Hematopoietic multipotent progenitor cell treated with erythropoietin and hydrocortisone succinate and interleukin-3 and kit ligand, for 6 days (in vitro differentiated cells): ENCODE measurements around the gene GNL3L.
"Not testable (repeated sequence)": the region's sequence is repeated elsewhere in the genome, so short reads cannot be mapped to it uniquely, and the experiment has no call there.

Experiments used
- DNase-seq: peaks from one replicate; pipeline ENCODE4 v3.0.0-alpha.2; 2015

The GNL3L gene, protein sequence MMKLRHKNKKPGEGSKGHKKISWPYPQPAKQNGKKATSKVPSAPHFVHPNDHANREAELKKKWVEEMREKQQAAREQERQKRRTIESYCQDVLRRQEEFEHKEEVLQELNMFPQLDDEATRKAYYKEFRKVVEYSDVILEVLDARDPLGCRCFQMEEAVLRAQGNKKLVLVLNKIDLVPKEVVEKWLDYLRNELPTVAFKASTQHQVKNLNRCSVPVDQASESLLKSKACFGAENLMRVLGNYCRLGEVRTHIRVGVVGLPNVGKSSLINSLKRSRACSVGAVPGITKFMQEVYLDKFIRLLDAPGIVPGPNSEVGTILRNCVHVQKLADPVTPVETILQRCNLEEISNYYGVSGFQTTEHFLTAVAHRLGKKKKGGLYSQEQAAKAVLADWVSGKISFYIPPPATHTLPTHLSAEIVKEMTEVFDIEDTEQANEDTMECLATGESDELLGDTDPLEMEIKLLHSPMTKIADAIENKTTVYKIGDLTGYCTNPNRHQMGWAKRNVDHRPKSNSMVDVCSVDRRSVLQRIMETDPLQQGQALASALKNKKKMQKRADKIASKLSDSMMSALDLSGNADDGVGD

DNA sequence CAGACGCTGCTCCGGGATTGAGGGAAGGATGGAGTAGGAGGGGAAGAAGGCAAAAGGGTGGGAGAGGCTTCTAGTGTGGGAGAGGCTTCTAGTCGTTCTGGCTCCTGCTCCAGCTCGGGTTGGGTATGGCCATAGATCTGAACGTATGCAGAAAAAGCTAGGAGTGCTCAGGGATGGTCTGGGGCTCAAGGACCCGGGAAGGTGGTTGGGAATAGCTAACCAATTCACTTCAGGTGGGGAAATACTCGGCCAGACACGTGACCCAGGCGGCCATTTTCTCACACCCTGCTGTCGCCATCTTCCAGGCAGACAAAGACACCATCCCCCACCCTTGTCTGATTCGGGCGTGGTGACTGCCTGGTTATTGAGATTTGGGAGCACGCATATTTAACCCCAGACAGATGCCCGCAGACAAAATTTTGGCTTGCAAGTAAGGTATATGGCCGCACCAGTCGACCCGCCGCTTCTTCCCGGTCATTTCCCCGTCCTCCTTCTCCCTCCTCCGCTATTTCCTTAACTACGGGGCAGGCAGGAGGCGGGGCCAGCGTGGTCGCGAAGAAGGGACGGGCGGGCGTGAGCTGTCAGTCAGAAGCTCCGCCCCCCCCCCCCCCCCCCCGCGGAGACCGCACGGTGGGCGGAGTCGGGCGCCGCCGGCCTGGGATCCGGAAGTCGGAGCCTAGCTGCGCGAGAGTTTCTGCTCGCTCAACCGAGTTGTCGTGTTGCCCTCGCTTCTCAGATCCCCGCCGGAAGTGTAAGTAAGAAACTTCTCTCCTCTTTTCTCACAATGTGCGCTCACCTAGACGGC lies at the start of gene GNL3L:
Gene GNL3L, plus strand, starts transcription at position 668 of the 805 bp plus-strand sequence. CDS start 2,348 bp downstream, outside the sequence.
- peak; percentile 89 for DNase-seq

DNA sequence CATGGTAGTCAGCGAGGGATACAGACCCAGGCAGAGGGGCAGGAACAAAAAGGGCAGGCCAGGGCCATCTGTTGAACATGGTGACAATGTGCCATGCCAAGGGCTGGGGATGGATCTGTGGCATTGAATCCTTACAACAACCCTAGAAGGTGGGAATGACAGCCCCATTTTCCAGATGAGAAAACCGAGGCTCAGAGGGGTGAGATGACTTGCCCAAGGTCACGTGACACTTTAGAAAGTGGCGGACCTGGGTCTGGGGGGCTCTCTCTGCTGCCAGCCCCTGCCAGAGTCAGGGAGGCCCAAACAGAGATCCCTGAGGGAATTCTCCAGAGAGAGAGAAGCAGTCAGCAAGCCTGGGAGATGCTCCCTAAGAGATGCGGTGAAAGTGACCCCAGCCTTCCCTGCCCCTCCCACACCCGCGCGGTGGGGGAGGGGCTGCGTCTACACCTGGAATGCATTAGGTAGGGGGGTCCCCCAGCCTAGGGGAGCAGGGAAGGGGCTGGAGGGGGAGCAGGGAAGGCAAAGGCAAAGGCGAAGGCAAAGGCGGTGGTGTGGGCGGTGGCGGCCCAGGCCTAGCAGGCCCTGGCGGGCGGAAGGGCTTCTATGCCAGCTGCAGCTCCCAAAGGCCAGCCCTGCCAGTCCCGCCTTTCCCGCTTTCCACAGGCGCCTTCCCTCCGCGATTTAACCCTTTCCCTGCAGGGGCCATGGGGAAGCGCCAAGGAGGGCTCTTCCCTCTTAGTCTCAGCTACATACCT lies 47.0 kb upstream of the GNL3L start:
- DNase-seq = no peak

DNA sequence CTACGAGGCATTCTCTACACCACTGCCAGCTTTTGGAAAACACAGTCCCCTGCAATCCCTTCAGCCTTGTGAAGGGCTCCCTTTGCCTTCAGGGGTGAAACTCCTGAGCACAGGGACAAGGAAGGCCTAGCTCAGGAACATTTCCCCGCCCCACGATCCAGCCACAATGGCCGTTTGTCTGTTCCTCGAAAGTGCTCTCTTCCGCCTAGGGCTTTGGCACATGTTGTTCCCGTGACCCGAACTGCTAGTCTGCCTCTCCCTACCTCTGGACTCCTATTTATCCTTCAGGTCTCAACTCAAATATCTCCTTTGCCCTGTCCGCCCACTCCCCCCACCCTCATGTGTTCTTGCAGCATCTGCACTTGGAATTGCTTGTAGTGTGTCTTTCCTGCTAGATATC lies 46.1 kb upstream of the GNL3L start:
- no peak for DNase-seq

DNA sequence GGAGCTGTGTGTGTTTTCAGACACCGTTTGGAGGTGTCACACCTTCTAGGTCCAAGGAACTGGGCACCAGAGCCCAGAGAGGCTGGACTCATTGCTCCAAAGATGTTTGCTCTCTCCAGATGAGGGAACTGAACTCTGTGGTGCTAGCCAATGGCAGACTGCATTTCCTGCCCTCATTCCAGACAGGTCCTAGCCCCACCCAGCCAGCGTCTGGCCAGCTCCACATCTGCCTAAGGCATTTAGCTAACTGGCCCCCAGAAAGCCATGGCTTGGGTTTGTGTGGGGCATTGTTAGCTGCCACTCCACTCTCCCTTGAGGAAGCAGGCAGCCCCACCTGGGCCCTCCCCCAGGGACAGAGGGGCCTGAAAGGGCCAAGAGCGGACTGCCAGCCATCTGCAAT lies 45.4 kb upstream of the GNL3L start:
- no peak for DNase-seq

DNA sequence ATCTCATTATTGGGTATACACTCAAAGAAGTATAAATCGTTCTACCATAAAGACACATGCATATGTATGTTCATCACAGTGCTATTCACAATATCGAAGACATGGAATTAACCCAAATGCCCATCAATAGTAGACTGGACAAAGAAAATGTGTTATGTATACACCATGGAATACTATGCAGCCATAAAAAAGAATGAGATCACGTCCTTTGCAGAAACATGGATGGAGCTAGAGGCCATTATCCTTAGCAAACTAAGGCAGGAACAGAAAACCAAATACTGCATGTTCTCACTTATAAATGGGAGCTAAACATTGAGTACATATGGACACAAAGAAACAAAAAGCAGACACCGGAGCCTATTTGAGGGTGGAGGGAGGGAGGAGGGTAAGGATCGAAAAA lies 40.2 kb upstream of the GNL3L start:
- not testable (repeated sequence) for DNase-seq

DNA sequence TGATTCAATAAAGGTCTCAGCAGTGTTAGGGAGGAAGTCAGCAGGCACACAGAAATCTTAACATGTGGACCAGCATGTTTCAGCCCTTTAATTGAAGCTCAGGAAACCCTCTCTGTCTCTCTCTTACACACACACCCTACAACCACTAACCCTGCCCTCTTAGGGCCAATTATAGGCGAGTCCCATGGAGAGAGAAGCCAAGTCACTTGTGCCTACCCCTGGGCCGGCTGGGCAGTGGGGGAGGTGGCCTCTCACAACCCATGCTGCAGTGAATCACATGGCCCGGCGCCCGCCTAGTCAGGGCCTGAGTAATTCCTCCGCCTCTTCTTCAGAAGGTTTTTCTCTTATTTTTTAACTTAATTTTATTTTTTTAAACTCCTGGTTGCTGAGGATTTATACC lies 37.7 kb upstream of the GNL3L start:
- DNase-seq = no peak

DNA sequence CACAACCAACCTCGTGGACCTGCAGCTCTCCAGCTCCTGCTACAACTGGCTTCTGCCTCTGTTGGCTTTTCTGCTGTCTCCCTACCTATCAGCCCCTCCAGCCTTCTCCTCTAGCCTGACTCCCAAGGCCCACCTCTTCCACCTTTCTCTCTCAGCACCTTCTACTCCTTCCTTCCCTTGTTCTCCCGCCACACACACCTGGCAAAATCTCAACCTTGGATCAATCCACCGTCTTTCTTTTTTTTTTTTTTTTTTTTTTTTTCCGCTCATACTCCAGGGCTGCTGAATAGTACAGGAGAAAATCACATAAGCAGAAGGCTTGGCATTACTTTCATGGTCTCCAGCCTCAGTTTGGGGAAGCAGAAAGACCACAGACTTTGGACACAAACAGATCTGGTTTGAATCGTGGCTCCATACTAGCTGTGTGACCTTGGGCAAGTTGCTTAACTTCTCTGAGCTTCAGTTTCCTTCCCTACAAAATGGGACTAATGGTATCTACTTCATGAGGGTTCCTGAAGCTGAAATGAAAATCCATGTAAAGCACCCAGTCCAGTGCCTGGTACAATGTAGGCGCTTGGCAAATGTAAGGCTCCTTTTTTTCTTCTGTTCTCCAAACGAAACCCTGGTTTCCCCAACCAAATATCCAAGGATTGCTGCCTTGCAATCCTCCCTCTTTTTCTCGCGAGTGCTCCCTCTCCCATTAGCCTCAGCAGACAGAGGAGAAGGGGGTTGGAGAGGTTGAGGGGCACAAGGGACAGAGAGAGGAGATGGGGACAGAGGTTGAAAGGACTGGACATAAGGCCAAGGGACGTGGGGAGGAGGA lies 35.6 kb upstream of the GNL3L start:
- DNase-seq = no peak

DNA sequence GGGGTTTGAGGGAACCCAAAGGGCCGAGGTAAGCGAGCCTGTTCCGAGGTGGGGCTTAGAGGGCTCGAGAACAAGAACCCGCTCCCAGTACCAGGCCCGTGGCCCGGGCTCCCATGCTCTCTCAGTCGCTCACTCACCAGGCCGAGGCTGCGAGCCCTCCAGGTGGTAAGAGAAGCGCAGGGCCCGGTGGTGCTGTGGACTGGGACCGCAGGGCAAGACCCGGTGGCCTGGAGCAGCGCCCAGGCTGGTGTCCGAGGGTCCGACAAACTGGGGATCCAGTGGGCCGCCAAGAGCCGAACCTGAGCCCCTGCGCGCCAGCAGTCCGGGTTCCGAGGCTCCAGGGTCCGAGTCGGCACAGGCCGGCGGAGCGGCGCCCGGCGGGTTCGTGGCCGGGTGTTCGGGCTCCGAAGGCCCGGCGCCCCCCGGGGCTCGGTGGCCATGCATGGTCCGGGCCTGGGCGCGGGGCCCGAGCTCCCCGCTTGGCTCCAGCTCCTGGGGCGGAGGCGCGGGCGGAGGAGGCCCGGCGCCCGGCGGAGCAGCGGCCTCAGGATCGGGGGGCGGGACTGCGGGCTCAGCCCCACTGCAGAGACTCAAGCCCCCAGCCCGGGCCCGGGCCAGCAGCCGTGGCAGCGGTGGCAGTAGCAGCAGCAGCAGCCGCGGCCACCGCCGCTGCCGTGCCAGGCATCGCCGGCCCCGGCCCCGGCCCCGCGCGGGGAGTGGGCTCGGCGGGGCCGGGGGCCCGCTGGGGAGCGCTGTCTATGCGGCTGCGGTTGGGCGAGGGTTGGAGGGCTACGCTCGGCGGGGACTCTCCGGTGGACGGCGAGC lies 34.8 kb upstream of the GNL3L start:
- DNase-seq = no peak

DNA sequence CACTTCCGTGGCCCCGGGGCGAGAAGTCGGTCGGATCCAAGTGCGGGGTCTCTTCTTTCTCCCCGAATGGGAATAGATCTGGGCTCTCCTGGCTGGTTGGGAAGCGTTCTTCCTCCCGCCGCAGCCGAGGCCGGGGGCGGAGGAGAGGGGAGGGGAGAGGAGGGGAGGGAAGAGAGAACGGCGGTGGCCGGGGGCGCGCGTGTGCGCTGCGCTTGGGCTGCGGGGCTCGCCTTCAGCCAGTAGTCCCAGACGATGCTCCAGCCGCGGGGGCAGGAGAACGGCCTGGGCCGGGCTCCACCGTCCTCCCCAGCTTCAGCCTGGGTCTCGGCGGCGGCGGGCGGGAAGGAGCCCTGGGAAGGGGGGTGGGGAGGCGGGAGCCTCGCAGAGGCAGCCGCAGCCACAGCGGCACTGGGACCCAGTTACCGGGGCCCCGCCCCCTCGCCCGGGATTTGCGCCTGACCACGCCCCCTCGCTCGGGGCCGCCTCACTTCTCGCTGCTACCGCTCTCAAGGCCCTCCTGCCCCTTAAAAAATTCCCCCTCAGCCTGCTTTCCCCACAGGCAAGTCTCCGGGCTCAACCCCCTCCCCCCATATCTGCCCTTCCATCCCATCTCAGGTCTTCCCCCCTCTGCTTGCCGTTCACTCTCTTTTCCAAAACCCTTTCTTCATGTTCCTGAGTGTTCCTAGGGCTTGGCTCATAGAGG lies 34.1 kb upstream of the GNL3L start, which contains the start of gene FGD1:
Gene FGD1, minus strand, starts transcription at position 421 of the 703 bp plus-strand sequence. CDS start 802 bp downstream, outside the sequence.
- peak; percentile 18 for DNase-seq

DNA sequence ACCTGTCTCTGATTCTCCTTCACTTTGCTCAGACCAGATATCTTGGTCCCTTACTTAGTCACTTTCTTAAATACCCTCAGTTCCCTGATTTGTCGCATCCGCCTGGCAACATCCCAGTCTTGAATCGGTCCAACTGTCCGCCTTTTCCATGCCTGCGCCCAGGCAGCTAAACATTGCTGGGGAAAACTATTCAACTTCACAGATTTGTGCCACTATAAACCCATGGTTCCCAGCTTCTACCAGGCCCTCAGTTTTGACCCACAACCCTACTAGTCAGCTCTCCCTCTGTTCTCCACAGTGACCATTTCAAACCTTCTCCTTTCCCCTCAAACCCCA lies 33.5 kb upstream of the GNL3L start:
- DNase-seq = no peak

DNA sequence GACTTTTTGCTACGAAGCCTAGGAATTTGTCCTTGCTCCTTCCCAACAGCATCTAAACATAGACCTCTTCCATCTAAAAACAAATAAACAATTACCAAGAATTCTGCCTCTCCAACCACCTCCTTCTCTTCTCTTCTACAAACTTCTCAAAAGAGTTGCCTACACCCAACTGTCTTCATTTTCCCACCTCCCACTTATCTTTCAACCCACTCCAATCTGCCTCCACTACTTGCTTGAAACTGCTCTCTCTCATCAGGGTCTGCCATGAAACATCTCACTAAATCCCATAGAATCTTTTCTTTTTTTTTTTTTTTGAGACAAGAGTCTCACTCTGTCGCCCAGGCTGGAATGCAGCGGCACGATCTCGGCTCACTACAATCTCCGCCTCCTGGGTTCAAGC lies 33.1 kb upstream of the GNL3L start:
- no peak for DNase-seq

DNA sequence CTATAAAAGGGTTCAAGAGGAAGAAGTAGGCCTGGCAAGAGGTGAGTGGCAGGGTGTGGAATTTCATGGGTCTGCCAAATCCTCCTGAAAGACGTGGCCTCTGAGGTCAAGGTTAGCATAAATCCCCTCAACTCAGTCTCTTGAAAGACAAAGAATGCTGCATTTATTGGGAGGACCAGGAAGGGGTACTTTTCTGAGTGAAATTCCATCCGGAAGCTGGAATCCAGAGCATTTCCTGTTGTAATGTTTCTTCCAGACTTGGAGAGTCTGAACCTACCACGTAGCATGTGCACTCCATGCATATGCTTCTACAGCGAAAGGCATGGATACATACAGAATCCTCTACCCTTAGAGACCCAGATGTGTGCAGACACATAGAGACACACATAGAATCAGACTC lies 20.6 kb upstream of the GNL3L start:
- no peak for DNase-seq

DNA sequence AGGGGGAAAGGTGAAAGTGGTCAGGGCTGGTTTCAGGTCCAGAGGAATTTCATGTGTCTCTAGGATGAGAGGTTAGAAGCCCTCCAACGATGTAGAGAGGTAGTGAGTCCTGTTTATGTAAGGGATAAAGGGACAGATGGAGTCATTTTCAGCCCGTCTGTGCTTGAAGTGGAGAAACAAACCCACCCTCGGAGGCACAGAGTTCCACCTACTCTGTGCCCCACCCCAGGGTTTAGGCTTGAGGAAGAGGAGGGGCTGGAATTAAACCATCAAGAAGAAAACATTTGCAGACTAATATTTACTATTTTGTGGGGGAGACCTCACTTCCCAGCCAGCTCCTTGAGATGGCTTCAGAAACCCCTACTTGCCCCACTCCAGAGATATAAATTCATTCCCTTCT lies 868 bp upstream of the GNL3L start:
- DNase-seq = no peak

DNA sequence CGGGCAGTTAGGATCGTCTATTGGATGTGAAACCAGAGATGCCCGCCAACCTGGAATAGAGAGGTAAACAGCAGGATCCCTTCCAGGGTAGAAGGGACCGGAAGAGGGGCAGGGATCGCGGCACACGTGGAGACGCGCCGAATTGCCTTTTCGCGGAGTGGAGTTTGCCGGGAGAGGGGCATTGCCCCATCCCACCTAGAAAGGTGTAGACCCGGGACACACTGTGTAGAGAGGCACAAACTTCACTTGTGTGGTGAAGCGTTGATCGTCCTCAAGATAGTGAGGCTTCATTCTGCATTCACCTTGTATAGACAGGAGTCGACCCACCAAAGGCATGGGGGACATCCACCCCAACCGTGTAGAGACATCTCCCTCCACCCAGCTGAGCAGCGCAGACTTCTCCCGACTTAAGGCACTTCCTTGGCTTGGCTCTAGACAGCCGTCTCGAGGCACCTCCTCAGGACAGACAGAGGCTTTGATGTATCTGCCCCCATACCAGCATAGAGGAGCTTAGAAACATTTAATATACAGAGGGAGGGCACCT lies 410 bp downstream of the GNL3L start:
- no peak for DNase-seq

DNA sequence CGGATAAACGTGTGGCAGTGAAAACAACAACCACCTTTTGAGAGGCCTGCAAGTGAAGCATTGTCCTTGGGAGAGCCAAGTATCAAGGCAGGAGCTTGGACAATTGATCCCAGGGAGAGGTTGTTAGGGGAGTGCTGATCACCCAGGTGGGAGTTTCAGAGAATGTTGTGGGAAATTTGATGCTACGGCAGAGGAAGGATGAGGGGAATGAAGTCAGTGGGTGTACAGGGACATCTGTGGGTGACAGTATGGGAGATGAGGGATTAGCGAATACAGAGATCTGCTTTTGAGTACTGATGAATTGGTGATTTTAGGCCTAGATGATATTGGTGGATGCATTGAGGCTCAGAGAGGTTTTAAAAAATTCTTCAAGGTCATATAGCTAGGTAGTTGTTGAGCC lies 4.3 kb downstream of the GNL3L start:
- no peak for DNase-seq

DNA sequence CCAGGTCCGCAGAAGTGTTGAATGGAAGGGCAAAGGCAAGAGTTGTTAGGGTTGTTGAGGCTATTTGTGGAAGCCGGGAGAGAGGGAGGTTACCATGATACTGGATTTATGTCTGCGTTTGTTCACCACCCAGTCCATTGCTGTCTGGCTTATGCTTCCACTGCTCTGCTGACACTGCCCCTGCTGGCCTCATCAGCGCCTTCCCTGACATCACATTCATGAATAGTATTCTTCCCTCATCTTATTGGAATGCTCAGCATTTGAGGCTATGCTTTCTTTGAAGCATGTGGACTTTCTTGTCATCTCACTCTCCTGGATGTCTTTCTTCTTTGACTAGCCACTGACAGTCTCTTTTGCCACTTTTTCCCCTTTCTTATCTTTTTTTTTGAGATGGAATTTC lies 10.3 kb downstream of the GNL3L start:
- DNase-seq = no peak

DNA sequence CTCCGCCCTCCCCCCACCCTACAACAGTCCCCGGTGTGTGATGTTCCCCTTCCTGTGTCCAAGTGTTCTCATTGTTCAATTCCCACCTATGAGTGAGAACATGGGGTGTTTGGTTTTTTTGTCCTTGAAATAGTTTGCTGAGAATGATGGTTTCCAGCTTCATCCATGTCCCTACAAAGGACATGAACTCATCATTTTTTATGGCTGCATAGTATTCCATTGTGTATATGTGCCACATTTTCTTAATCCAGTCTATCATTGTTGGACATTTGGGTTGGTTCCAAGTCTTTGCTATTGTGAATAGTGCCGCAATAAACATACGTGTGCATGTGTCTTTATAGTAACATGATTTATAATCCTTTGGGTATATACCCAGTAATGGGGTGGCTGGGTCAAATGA lies 12.2 kb downstream of the GNL3L start:
- DNase-seq = not testable (repeated sequence)

DNA sequence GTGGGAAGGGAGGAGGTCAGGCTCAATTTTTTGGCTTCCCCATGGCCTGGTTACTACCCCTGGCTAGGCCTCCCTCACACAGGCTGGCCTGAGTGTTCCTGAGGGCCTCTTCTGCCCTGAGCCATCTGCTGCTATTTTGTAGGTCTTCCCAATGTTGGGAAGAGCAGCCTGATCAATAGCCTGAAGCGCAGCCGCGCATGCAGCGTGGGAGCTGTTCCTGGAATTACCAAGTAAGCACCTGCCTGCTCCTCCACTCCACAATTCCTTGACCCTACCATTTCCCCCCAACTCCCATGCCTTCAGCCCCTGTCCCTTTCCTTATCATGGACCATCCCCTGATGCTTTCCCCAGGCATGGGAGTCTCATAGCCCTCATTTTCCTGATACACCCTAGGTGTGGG lies 20.8 kb downstream of the GNL3L start:
- DNase-seq = no peak

DNA sequence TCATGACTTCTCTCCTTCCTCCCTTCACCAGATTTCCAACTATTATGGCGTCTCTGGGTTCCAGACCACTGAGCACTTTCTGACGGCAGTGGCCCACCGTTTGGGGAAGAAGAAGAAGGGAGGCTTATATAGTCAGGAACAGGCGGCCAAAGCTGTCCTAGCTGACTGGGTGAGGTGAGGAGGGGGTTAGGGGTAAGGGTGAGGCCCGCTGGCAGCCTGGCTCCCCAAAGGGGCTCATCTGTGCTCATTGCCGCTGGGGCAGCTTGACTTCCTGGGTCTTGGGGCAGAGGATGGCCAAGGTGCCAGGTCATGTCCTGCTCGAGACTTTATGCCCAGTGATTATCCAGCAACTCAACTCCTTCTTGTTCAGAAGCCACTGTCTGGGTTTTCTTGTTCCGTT lies 21.8 kb downstream of the GNL3L start:
- DNase-seq = no peak

DNA sequence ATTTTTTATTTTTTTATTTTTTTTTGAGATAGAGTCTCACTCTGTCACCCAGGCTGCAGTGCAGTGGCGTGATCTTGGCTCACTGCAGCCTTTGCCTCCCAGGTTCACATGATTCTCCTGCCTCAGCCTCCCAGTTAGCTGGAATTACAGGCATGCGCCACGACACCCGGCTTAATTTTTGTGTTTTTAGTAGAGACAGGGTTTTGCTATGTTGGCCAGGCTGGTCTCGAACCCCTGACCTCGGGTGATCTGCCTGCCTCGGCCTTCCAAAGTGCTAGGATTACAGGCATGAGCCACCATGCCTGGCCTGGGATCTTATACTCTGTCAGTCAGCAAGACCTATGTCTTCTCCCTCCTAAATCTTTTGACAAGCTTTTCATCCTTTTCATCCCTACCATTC lies 25.0 kb downstream of the GNL3L start:
- DNase-seq = not testable (repeated sequence)
